AG09319 (cell line): ENCODE results near the gene TCERG1L.

Source experiments
- DNase-seq: peaks from one replicate; pipeline ENCODE4 v3.0.0-alpha.2; 2010; ENCODE audit warnings: low read depth; ENCODE audit errors: extremely low read depth
- CTCF ChIP-seq: IDR thresholded peaks from 2 replicates; pipeline ENCODE4 v1.5.1; 2011; ENCODE audit warnings: low read depth, mild to moderate bottlenecking, inconsistent platforms, low read length, moderate library complexity

The TCERG1L gene

GRCh38 chr10:131266936-131267813 is 44.3 kb downstream of the TCERG1L start:
- no peak for DNase-seq

GRCh38 chr10:131264110-131264788 is 47.3 kb downstream of the TCERG1L start:
- TF ChIP-seq CTCF = no peak
- DNase-seq = no peak

More at GRCh38 chr10:131266936-131267813, 44.3 kb downstream of the TCERG1L start:
- no peak for TF ChIP-seq CTCF

- TF ChIP-seq CTCF = no peak
- no peak for DNase-seq
Observed at GRCh38 chr10:131261890-131262475, 49.5 kb downstream of the TCERG1L start.

GRCh38 chr10:131260452-131261211 is 50.9 kb downstream of the TCERG1L start:
- TF ChIP-seq CTCF = no peak
- DNase-seq = no peak

- no peak for TF ChIP-seq CTCF
- DNase-seq = no peak
Observed at GRCh38 chr10:131260031-131260430, 51.5 kb downstream of the TCERG1L start.

GRCh38 chr10:131259535-131259934 is 52.0 kb downstream of the TCERG1L start:
- no peak for TF ChIP-seq CTCF
- no peak for DNase-seq
